ENCODE results near the gene LBX1.

Gene LBX1, protein sequence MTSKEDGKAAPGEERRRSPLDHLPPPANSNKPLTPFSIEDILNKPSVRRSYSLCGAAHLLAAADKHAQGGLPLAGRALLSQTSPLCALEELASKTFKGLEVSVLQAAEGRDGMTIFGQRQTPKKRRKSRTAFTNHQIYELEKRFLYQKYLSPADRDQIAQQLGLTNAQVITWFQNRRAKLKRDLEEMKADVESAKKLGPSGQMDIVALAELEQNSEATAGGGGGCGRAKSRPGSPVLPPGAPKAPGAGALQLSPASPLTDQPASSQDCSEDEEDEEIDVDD

DNA sequence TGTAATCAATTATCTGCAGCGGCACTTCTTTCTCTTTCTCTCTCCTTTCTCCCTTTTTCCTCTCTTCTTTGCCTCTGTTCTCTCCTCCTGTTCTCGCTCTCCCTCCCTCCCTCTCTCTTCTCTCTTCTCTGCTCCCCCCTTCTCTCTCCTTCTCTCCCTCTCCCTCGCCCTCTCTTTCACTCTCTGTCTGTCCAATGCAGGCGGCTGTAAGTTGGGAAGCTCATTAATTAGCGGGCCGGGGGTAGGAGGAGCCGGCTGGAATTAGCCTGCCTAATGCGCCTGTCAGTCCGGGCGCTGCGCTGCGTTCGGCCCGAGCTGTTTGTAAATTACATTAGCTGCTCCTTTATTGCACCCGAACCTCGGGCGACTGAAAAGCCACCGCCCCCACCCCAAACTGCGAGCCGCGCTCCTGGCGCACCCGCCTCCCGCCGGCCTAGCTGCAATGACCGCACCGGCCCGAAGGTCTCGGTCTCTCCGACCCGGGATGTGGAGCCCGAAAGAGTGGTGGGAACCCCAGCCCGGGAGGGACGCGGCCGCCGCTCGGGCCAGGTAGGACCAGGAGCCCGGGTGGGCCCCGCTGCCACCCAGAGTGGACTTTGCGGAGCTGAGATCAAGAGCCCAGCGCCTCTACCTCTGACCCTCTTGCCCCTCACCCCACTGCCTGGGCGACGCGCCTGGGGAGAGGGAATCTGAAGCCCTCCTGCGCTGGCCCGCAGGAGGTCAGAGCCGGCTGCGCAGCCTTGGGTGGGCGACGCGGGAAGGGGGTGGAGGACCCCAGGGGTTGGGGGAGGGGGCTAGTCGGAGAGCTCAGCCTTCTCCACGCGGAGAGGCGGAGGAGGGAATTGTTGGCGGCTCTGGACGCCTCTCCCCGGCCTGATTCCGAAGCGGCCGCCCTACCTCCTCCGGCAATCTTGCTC is at the start of gene LBX1:
LBX1 (minus strand) TSS at position 198 of the 917 bp plus-strand sequence. CDS start 648 bp downstream, outside the sequence.
- DNase-seq (ENCODE audit: low read depth in 2 of 2) = no peak

DNA sequence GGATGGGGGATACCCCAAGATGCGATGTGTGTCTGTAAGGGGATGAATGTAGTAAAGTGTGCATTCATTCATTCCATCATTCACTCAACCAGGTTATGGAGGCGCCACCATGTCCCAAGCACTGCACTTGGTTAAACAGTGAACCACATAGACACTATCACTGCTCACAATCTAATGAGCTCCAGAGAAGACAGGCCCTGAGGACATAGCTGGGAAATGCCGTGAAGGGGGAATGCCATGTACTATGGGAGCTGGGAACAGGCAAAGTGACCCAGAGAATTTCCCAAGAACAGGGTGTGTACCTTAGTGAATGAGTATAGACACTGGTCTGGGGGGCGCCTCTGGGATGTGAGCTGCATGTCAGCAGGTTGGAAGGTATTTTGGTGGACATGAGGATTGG is 44.5 kb upstream of the LBX1 start:
- DNase-seq (ENCODE audit: low read depth in 2 of 2) = no peak

DNA sequence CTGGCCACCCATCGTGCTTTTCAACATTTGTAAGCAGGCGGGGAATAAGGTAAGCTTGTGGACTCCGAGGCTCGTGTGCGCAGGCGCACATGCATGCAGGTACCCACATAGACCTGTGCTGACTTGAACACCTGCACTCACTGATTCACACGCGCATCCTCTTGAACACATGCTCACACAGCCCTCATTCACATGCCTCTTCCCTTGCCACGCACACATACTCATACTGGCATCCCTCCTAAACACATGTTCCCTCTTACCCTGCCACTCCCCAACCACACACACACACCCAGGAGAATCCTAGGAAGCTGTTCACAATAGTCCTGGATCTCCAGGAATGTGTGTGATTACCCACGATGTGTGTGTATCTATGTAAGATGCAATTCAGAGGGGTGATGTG is 44.1 kb upstream of the LBX1 start:
- no peak for DNase-seq (ENCODE audit: low read depth in 2 of 2)

DNA sequence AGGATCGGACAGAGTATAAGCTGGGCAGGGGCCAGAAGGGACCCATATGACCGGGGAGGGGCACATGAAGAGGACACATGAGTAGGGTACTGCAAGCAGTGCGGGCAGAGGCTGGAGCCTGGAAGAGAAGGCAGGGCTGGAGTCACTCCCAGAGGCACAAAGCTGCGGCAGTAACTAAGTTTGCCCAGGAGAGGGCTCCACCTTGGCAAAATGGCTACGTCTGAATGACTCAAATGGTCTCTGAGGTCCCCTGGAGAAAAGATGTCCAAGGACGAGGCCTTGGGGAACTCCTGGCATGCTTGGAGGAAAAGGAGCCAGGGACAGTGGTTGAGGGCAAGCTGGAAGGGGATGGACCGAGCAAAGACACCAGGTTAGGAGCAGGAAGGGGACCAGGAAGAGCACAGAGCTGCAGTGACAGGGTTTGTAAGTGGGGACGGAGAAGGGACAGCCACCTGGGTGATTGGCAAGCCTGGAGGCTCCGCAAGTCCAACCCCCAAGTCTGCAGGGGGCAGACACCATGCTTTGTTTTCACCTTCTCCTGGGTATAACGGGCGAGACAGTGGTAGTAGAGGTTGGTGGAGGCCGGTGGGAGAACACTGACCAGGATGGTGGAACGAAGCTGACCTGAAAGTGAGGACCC is 43.1 kb upstream of the LBX1 start:
- DNase-seq (ENCODE audit: low read depth in 2 of 2) = peak; percentile 17 to 68

DNA sequence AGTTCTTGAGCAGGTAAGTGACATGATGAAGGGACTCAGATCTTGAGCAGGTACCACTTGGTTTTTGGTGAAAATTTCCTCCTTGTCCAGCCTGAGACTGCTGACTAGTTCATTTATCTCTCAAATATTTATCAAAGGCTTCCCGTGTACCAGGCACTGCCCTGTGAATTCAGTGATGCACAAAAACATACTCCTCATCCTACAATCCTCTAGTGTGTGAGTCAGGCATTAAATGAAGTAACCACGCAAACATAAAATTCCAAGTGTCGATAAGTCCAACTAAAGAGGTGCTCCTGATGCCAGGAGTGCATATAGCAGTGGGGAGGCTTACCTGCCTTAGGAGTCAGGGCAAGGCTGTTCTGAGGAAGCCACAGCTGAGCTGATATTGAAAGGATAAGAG is 41.5 kb upstream of the LBX1 start:
- DNase-seq (ENCODE audit: low read depth in 2 of 2) = no peak

DNA sequence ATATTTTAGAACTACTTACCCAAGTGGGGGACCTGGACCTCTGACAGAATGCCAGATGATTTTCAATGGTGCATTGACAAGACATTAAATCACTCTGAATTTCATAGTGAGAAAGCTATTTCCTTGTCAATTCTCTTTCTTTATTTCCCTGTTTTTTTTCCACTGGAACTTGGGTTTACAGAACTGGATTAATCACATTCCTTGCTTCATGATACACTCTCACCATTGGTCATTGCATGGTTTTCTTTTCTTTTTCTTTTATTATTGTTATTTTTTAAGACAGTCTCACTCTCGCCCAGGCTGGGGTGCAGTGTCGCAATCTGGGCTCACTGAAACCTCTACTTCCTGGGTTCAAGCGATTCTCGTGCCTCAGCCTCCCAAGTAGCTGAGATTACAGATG is 38.5 kb upstream of the LBX1 start:
- no peak for DNase-seq (ENCODE audit: low read depth in 2 of 2)

DNA sequence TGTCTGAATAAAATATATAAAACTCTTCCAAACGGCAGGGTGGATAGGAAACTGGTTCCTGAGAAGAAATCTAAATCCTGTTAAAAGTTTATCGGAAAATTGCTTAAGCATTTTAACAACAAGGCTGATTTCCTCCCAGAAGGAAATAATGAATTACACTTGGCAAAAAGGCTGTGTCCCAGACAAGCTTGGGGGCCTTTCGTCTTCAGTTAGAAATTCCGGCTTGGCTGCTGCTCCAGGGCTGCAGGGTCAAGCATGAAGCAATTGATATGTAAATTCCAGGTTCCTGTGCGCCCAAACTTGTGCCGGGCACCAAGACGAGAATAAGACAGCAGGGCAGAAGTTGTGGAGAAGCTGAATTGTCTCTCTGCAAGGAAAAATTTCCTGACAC is 38.0 kb upstream of the LBX1 start:
- DNase-seq (ENCODE audit: low read depth in 2 of 2) = no peak

DNA sequence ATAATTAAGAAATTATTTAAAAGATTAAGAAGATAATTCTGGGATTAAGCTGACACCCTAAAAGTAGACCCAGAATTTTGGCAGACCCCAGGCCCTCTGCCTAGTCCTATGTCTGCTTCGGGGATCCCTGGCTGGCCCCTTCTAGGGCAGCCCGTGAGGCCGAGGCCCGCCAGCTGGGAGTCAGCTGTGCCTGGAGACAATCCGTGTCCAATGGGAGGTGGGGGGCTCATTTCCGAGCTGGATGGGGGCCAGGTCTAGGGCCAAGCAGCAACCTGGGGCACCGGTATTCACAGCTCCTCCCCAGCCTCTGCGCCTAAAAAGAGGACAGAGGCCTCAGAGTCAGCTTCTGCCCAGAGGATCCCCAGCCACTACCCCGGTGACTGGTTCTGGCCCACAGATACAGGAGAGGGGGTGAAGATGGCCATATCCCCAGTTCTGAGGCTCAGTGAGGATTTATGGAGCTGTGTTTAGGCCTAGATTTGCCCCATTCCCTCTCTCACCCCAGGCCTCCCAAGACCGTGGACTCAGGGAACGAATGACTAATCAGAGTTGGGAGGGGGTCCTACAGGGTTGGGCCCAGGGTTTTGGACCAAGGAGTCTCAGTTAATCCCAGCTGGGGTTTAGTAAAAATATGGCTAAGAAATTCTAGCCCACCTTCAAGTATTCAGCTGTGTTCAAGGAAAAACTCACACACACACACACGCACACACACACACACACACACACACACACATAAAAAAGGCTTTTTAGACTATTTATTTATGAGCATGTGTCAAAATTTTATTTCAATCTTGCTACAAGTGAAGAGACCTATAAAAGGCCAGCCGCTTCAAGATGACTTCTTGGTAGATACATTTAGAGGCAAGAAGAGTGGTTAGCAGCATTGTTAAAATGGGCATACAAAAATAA is 37.4 kb upstream of the LBX1 start:
- DNase-seq (ENCODE audit: low read depth in 2 of 2) = no peak

DNA sequence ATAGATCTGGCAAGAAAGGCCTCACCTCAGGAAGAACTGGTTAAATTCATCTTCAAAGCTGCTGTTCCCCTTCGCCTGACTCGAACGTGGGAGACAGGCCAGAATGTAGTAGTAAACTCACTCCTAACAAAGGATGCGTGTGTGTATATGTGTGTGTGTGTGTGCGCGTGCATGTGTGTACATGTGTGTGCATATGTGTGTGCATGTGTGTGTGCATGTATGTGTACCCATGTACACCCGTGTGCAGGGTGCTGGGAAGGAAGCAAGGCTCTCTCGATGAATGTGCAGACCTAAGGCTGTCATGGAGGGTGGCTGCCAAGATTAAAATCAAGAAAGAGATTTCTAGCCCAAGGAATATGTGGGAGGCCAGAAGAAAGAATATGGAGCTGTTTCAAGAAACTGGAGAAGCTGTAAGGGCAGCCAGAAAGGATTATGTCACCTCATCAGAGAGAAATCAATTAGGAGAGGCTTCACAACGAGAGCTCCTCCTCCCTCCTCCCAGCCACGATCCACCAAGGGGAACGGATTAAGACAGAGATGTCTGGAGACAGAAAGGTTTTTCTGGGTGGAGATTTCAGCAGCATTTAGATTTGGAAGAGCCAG is 34.0 kb upstream of the LBX1 start:
- DNase-seq (ENCODE audit: low read depth in 2 of 2) = no peak

DNA sequence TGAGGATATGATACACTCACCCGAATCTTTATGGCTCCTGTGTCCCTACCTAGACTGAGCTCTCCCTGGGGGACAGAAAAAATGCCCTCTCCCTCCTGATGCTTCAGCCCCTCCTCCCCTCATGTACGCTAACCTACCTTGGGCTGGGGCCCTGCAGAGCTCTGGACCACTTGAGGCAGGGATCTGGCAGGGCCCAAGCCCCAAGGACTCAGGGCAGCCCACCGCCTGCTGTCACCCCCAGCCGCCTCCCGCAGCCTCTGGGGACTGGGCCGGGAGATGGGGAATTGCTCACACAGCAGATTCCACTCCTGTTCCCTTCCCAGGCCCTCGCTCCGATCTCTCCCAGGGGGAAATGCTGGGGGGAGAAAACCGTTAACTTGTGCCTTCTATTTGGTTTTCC is 32.9 kb upstream of the LBX1 start:
- DNase-seq (ENCODE audit: low read depth in 2 of 2) = no peak

DNA sequence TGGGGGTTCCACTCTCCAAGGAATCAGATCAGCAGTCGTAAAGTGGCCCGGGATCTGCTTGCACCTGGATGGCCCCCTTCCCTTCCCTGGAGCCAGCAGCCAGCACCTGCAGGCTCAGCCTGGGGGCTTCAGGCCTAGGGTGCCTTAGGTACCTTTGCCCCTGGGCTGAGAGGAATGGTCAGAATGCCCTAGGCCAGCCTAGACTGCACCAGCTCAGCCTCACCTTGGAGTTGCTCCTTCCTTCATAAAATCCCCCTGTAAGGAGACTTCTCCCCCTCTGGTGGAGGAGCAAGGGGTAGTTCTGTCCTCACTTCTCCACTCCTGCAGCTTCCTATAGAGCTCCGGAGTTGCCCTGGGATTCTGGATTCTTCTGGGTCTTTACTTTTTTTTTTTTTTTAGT is 32.4 kb upstream of the LBX1 start:
- no peak for DNase-seq (ENCODE audit: low read depth in 2 of 2)

DNA sequence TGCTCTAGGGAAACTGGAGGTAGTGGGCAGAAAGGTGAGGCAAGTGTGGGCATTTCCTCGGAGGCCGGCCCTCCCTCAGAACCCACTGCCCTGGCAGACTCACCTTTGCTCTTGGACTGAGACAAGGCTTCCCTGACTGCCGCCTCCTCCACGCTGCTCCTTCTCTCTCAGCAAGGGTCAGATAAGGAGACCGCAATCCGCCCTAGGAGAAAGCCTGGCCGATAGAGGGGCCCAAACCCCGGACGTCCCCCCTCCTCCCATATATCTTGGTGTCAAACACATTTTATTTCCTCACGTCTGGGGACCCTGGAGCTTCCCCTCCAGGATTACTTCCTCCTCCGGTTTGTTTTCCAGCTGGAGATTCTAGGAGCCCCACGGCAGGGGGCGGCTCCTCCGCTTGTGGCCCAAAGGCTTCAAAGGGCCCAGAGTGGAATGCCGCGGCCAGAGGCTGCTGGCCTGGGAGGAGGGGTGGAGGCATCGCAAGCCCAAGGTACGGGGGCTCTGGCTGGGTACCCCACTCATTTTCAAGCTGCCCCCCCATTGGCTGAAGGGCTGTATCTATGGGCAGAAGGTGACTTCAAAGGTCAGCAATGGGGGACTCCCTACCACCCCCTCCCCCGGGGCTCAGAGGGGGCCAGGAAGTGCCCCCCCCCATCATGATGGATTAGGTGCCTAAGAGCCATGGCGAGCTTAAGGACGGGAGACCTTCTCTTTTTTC is 31.7 kb upstream of the LBX1 start:
- DNase-seq (ENCODE audit: low read depth in 2 of 2) = no peak

DNA sequence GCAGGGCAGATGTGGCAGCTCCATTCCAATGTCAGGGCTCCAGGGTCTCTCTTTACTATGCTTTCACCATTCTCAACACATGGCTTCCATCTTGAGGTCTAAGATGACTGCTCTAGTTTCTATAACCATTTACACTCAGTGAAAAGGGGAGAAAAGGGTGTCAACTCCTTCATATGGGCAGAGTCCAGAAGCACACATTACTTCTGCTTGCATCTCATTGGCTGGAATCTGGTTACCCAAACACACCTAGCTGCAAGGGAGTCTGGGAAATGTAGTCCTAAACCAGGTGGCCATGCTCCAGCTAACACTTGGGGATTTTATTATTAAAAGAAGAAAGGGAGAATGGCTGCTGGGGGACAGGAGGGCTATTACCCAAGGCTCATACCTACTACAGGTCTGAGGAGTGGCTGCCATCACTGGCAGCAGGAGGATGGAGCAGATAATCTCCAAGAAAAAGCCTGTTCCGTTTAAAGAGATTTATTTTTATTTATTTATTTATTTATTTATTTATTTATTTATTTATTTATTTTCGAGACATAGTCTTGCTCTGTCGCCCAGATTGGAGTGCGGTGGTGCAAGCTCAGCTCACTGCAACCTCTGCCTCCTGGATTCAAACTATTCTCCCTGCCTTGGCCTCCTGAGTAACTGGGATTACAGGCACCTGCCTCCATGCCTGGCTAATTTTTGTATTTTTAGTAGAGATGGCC is 29.1 kb upstream of the LBX1 start:
- no peak for DNase-seq (ENCODE audit: low read depth in 2 of 2)

DNA sequence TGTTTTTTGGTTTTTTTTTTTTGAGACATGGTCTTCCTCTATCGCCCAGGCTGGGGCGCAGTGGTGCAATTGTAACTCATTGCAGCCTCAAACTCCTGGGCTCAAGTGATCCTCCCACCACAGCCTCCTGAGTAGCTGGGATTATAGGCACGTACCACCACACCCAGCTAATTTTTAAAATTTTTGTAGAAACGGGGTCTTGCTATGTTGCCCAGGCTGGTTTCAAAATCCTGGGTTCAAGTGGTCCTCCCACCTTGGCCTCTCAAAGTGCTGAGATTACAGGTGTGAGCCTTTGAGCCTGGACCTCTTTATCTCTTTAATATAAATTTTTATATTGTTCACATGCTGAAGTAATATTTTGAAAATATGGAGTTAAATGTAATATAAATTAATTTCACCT is 28.2 kb upstream of the LBX1 start:
- no peak for DNase-seq (ENCODE audit: low read depth in 2 of 2)

DNA sequence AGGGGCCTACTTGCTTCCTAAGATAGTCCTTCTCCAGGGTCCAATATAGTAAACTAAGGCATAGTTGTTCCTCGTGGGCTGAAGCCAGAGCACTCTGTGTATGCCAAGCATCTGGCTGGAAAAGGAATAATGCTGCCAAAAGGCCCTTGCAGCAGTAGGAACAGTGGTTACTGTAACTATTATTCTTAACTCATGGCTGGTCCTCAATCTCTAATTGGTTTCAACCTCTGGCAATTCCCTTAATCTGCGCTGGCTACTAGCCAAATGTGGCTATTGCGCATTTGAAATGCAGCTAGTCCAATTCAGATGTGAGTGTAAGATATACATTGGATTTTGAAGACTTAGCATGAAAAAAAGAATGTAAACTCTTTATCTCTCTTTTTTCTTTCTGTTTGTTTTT is 27.8 kb upstream of the LBX1 start:
- no peak for DNase-seq (ENCODE audit: low read depth in 2 of 2)

DNA sequence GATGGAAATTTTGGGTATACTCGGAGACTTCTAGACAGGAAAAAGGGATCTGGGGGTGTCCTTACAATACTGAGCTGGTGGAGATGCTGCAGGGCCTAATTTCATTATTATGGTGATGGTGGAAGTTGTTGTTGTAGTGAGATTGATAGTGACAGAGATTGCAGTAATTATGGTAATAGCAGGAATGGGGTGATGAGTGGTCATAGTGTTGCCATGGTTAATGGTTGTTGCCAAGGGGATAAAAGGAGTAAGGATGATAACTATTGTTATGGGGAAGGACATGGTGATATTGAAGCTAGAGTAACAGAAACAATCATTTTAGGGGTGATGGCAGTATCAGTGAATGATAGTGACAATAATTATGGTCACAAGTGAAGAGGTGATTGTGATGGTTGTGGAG is 27.1 kb upstream of the LBX1 start:
- no peak for DNase-seq (ENCODE audit: low read depth in 2 of 2)

DNA sequence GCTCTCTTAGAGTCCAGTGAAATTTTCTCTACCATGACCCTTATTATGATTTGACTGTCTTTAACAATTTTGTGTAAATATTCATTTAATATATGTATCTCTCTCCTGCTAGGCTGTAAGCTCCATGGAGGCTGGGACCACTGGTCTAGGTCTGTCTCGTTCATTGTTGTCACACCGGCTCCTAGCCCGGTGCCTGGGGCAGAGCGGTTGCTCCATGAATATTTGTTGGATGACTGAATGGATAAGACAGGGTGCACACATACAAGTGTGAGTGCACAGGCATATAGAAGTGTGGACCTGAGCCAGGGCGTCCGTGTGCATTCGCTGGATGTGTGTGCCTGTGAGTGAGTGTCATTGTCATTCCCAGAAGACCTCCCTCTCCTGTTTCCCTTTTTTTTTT is 20.9 kb upstream of the LBX1 start:
- no peak for DNase-seq (ENCODE audit: low read depth in 2 of 2)

DNA sequence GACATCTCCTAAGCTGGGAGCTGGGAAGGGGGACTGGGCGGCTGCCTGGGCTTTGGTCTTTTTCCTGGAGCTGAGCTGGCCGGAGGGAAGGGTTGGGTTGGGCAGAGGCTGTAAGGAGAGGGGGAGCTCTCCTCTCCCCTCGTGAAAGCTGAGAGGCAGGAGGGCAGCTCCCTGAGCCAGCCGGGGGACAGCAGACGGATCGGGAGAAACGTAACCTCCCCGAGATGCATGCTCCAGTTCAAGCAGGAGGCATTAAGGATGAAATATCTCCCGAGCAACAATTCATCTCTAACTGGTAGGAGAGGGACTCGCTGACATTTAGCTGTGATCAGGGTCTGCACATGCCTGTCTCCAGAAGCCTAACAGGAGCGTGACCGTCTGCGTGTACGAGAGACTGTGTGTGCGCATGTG is 19.9 kb upstream of the LBX1 start:
- DNase-seq (ENCODE audit: low read depth in 2 of 2) = no peak

DNA sequence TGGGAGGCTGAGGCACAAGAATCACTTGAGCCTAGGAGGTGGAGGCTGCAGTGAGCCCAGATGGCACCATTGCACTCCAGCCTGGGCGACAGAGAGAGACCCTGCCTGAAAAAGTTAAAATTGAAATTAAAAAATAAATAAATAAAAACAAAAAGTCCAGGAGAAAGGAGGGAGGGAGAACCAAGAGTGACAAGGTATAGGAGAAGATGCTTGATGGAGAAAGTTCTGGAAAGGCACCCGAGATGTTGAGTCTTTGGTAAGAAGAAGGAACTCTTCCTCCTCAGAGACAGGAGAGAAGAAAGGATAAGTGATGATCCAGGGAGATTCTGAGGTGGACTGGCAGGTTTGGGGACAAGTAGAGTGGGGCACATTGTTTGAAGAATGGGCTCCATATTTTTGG is 17.4 kb upstream of the LBX1 start:
- no peak for DNase-seq (ENCODE audit: low read depth in 2 of 2)

Measured in stimulated activated CD4-positive, alpha-beta T cell treated with anti-CD3 and anti-CD28 coated beads, Interleukin-12 subunit alpha, Interleukin-12 subunit beta, amount 100 ng/mL, for 24 hours (primary cell).